Vagina (tissue), 2 donors: Measurements from ENCODE around the gene COA5. TPM values are rescaled to one million over a fixed set of nuclear protein-coding genes. Genes with fewer than 3 reads are reported as not detected.

Experiments used
- DNase-seq, 2 donors: peaks; one replicate each; pipeline ENCODE4 v3.0.0-alpha.2; 2017; ENCODE audit errors: extremely low spot score in 2 of 2
- H3K27ac ChIP-seq: fragments of 200-600 bp; sonication (generic); one replicate; pipeline ENCODE4 v1.5.1; 2019
- H3K27me3 ChIP-seq: fragments of 200-600 bp; sonication (generic); one replicate; pipeline ENCODE4 v1.5.1; 2019
- H3K36me3 ChIP-seq, 2 donors: fragments of 200-600 bp; sonication (generic); one replicate each; pipeline ENCODE4 v1.5.1; 2017 to 2019
- H3K4me1 ChIP-seq: fragments of 200-600 bp; sonication (generic); one replicate; pipeline ENCODE4 v1.5.1; 2019
- H3K4me3 ChIP-seq, 2 donors: fragments of 200-600 bp; sonication (generic); 1 replicate in 1 of 2; 2 replicates in 1 of 2; pipeline ENCODE4 v1.5.1; 2016 to 2019
- H3K9me3 ChIP-seq: fragments of 200-600 bp; sonication (generic); one replicate; pipeline ENCODE4 v1.5.1; 2019
- POLR2A ChIP-seq, 2 donors: fragments of 450-650 bp; IDR thresholded peaks; one replicate each; pipeline ENCODE4 v1.6.1; 2017; ENCODE audit warnings: antibody characterized with exemption in 2 of 2, mild to moderate bottlenecking in 2 of 2, moderate library complexity in 2 of 2
- POLR2AphosphoS5 ChIP-seq, 2 donors: sonication (generic); formaldehyde crosslinking; IDR thresholded peaks; one replicate each; pipeline ENCODE4 v1.9.0; 2017; ENCODE audit warnings: antibody characterized with exemption in 2 of 2, mild to moderate bottlenecking in 2 of 2, low read depth in 1 of 2; ENCODE audit not compliant: insufficient read depth in 1 of 2
- intact Hi-C: fragments of 100-400 bp; cut with DNase I; formaldehyde crosslinking; loops from one replicate; pipeline ENCODE4 v1.15.1; 2023
- total RNA-seq: library from RNA; depleted of rRNA; stranded (reverse); fragments of >200 nt; gene quantifications from one replicate; pipeline ENCODE4 v1.2.3, GENCODE V29; 2016
- TF ChIP-seq, protein P1 (sequence below), 3 experiments: fragments of 450-650 bp in 2 of 3; fragments of 200-600 bp in 1 of 3; sonication (generic) in 1 of 3; IDR thresholded peaks; one replicate each; pipeline ENCODE4 v1.5.1; 2017 to 2019; ENCODE audit warnings: antibody characterized with exemption in 3 of 3, mild to moderate bottlenecking in 2 of 3, moderate library complexity in 2 of 3

COA5 gene
- total RNA-seq, 1 donor from 2014 or later = 24.1 TPM

DNA sequence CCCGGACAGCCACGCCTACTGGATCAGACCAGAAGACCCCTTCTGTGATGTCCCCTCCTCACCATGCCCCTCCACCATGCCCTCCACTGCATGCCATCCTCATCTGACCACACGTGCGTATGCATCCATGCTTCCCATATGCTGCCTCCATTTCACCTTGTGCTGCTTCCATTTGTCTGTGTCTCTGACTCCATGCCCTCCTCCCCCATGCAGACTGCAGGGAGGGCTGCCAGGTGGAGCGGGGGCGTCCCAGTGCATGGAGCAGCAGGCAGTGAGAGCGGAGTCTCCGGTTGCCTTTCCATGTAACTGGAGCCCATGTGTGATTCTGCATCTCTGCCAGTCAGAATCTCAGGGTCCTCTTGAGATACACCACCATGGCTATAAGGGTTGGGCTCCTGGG is 52.6 kb downstream of the COA5 start:
- intact Hi-C loops = no loop called here
- no peak for TF ChIP-seq POLR2AphosphoS5 (IDR thresholded peaks at IDR 0.05; ENCODE audit: insufficient read depth in 1 of 2, low read depth in 1 of 2)
- no peak for TF ChIP-seq POLR2A (IDR thresholded peaks at IDR 0.05)
- TF ChIP-seq, protein P1, sequence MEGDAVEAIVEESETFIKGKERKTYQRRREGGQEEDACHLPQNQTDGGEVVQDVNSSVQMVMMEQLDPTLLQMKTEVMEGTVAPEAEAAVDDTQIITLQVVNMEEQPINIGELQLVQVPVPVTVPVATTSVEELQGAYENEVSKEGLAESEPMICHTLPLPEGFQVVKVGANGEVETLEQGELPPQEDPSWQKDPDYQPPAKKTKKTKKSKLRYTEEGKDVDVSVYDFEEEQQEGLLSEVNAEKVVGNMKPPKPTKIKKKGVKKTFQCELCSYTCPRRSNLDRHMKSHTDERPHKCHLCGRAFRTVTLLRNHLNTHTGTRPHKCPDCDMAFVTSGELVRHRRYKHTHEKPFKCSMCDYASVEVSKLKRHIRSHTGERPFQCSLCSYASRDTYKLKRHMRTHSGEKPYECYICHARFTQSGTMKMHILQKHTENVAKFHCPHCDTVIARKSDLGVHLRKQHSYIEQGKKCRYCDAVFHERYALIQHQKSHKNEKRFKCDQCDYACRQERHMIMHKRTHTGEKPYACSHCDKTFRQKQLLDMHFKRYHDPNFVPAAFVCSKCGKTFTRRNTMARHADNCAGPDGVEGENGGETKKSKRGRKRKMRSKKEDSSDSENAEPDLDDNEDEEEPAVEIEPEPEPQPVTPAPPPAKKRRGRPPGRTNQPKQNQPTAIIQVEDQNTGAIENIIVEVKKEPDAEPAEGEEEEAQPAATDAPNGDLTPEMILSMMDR (IDR thresholded peaks at IDR 0.05) = no peak

DNA sequence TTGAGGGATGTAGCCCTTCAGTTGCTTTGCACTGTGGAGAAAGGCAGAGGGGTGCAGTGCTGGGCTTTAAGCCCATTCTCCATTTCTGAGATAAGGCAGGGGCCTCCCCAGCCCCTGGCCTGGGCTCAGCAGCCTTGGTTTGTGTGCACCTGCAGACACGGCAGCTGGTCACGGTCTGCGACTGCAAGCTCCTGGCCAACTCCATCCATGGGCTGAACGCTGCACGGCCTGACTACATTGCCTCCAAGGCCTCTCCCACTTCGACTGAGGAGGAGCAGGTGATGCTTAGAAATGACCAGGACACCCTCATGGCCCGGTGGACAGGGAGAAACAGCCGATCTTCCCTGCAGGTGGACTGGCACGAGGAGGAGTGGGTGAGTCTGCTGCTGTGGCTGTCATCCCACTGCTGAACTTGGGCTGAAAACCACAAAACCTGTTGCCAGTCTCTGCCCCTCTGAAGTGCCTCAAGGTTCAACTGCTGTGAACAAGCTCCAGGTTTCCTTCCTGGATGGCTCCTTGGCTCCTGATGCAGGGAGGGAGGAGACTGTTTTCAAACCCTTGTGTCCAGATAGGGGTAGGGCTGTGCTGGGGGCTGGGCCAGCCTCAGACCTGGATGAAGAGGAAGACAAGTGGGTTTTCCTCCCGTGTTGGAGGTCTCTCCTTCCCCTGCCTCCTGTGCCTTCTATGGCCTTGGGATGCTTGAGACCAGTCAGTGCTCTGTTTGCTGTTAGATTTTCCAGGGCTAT is 54.0 kb downstream of the COA5 start:
- Histone ChIP-seq H3K27ac (no peak overlapping the region), H3K4me3 (no peak overlapping the region), H3K4me1 (peaks cover 1% of the 10 kb centered on the region), H3K9me3 (no peaks in the 10 kb centered on the region), H3K27me3 (no peaks in the 10 kb centered on the region), H3K36me3 (peaks cover 0 to 29% of the 10 kb centered on the region in 2 donors)
- intact Hi-C loops = no loop called here
- TF ChIP-seq POLR2AphosphoS5 (IDR thresholded peaks at IDR 0.05; ENCODE audit: insufficient read depth in 1 of 2, low read depth in 1 of 2) (no peak), POLR2A (IDR thresholded peaks at IDR 0.05) (no peak)
- TF ChIP-seq, protein P1 (IDR thresholded peaks at IDR 0.05) = no peak
- DNase-seq = no peak

More for the DNA sequence above, 52.6 kb downstream of the COA5 start:
- Histone ChIP-seq H3K4me1 (peaks cover 12% of the 10 kb centered on the region), H3K4me3 (no peak overlapping the region), H3K27ac (no peak overlapping the region), H3K36me3 (peaks cover 0 to 29% of the 10 kb centered on the region in 2 donors), H3K9me3 (no peaks in the 10 kb centered on the region), H3K27me3 (no peaks in the 10 kb centered on the region)
- no peak for DNase-seq

DNA sequence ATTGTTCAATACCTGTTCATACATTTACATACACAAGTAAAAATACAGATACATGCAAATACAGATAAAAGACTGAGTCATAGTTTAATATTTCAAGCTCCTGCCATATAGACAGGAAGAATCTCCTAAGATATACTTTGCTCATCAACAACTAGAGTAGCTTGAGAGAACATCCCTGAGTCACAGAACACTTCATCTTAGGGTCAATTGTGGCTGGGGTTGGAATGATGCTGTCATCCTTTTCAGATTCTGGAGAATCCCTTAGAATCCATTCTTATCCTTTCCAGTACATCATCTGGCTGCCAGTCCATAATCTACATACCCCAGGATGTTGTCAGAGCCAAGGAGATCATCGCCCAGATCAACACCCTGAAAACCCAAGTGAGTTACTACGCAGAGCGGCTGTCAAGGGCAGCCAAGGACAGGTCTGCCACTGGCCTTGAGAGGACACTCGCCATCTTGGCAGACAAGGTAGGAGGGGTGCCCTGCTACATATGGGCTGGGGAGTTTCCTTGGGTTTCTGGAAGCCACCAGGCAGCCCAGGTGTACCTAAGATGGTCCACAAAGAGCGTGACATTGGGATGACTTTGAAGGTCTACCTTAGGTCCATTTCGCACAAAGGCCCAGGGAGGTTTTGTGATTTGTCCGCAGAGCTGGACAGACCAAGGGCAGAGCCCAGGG is 55.7 kb downstream of the COA5 start:
- intact Hi-C loops = no loop called here
- peaks cover 0 to 29% of the 10 kb centered on the region in 2 donors for H3K36me3 ChIP-seq

DNA sequence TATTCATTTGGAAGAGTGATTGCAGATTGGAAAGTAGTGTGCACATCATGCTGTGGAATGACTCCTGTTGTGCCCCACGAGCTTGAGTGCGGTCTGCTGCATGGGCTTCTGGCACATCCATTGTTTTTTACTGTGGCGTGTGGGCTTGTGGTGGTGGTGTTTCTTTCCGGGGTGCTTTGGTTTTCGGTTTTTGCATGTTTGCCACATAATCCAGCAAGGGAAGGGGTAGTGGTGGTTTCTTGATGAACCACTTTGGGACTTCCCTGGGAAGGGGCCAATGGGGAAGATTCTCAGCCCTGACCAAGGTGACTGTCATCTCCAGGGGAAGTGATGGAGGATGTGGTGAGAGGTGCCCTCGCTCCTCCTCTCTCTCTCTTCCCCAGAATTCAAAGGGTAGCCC is 57.0 kb downstream of the COA5 start:
- Histone ChIP-seq H3K27ac (no peak overlapping the region), H3K4me1 (no peaks in the 10 kb centered on the region), H3K9me3 (no peaks in the 10 kb centered on the region), H3K4me3 (no peak overlapping the region), H3K36me3 (peaks cover 0 to 40% of the 10 kb centered on the region in 2 donors), H3K27me3 (no peaks in the 10 kb centered on the region)
- intact Hi-C loops = no loop called here
- no peak for TF ChIP-seq POLR2A (IDR thresholded peaks at IDR 0.05)
- TF ChIP-seq, protein P1 (IDR thresholded peaks at IDR 0.05) = no peak
- no peak for TF ChIP-seq POLR2AphosphoS5 (IDR thresholded peaks at IDR 0.05; ENCODE audit: insufficient read depth in 1 of 2, low read depth in 1 of 2)
- DNase-seq = peak in 1 of 2 donors; percentile 70

More for the DNA sequence above, 55.7 kb downstream of the COA5 start:
- Histone ChIP-seq H3K4me1 (no peaks in the 10 kb centered on the region), H3K9me3 (no peaks in the 10 kb centered on the region), H3K27me3 (no peaks in the 10 kb centered on the region), H3K27ac (no peak overlapping the region), H3K4me3 (no peak overlapping the region)
- TF ChIP-seq POLR2AphosphoS5 (IDR thresholded peaks at IDR 0.05; ENCODE audit: insufficient read depth in 1 of 2, low read depth in 1 of 2) (no peak), POLR2A (IDR thresholded peaks at IDR 0.05) (no peak)
- TF ChIP-seq, protein P1 (IDR thresholded peaks at IDR 0.05) = no peak
- no peak for DNase-seq

DNA sequence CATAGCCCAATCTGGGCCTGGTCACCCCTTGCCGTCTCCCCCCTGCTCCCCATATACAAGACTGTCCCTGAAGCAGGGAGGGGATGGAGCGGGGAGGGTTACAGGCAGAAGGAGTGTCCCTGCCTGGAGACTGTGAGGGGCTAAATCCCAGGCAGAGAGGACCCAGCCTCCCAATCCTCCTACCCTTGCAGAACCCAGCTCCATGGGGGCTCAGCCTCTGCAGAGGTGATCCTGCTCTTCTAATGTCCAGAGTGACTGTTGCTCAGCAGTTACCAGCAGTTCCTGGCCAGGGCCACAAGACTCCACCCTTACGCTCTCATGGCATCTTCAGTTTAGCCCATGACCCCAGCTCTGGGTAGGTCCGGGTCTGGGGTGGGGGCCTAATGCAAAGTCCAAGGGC is 58.1 kb downstream of the COA5 start:
- intact Hi-C loops = no loop called here
- Histone ChIP-seq H3K4me3 (no peak overlapping the region), H3K4me1 (no peaks in the 10 kb centered on the region), H3K27ac (no peak overlapping the region), H3K27me3 (no peaks in the 10 kb centered on the region), H3K36me3 (peaks cover 0 to 42% of the 10 kb centered on the region in 2 donors), H3K9me3 (no peaks in the 10 kb centered on the region)
- DNase-seq = peak in 1 of 2 donors; percentile 67
- no peak for TF ChIP-seq POLR2AphosphoS5 (IDR thresholded peaks at IDR 0.05; ENCODE audit: insufficient read depth in 1 of 2, low read depth in 1 of 2)
- no peak for TF ChIP-seq POLR2A (IDR thresholded peaks at IDR 0.05)
- TF ChIP-seq, protein P1 (IDR thresholded peaks at IDR 0.05) = no peak
